ENCODE data around the gene LCMT1.

GRCh38 chr16:25198021-25198420 lies 86.5 kb downstream of the LCMT1 start:
- TF ChIP-seq CTCF (IDR thresholded peaks at IDR 0.05), result no peak
- no peak for TF ChIP-seq EZH2 (IDR thresholded peaks at IDR 0.05; ENCODE audit: borderline replicate concordance, insufficient read depth, low read depth, low read length, poor library complexity, severe bottlenecking)
